ENCODE data around the gene ELMO1. TPM values are rescaled to one million over a fixed set of nuclear protein-coding genes. Genes with fewer than 3 reads are reported as not detected.
A peak's percentile ranks its signal among the peaks of the same experiment; 100 is the strongest.

Gene ELMO1
- total and polyA plus RNA-seq, 2 experiments from 2014 or later: 6.5 to 24.9 TPM

DNA sequence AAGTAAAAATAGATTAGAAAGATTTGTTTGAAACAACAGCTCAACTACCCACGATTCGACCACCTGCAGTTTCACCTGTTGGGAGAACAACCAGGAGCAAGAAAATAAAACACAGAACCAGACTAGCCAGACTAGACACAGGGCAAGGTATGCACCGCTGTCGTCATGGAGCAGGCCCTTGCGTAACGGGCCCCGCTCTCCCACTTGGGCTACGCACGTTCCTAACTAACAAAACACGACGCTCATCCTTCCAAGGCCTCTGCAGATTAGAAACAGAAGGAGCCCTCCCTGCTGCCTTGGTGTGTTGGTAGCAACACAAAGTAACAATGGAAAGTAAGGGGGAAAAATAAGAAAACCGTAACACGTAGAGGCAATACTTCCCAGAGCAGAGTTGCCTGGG, 45.1 kb upstream of the ELMO1 start:
- Mint-ChIP-seq H3K4me3 (no peak overlapping the region), H3K4me1 (peaks cover 16% of the 10 kb centered on the region)
- no peak overlapping the region for H3K4me2 ChIP-seq

DNA sequence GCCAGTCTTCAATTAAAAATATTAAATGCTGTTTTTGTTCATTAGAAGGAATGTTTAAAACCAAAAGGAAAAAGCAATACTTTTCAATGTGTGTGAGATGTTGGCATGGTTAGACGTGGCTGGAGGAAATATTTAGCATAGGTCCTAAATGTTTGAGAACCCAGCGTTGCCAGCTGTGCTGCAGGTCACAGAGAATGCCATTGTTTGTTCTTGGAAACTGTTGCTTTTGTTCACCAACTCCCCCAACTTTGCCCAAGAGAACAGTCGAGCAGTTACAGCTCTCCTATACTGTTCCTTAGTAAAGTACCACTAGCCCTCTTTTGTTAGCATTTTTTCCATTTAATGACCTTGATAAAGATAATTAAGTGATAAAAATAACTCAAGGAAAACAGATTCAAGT, 44.5 kb upstream of the ELMO1 start:
- H3K27ac Mint-ChIP-seq: no peak overlapping the region
- Histone ChIP-seq H3K4me2 (no peak overlapping the region), H3K9me2 (ENCODE audit: insufficient read depth) (peaks cover 3% of the 10 kb centered on the region; the same call in 1 of the 2 replicates), H3K27ac (ENCODE audit: low read depth) (no peak overlapping the region), H3K36me3 (ENCODE audit: insufficient read depth) (0 out of 2 replicates have a peak, but pooled peaks cover 3% of the 10 kb centered on the region), H3K4me3 (no peak overlapping the region), H3K79me2 (replicated peaks; ENCODE audit: insufficient read depth) (no peaks in the 10 kb centered on the region), H2AFZ (no peak overlapping the region), H3K4me1 (ENCODE audit: insufficient read depth) (no peaks in the 10 kb centered on the region; the same call in 1 of the 2 replicates), H3F3A (replicated peaks; ENCODE audit: low read depth) (no peaks in the 10 kb centered on the region), H3K27me3 (ENCODE audit: insufficient read depth) (no peaks in the 10 kb centered on the region), H4K20me1 (replicated peaks; ENCODE audit: insufficient read depth) (no peaks in the 10 kb centered on the region)
- ATAC-seq: no peak
- H3K4me3 Mint-ChIP-seq: no peak overlapping the region
- peaks cover 16% of the 10 kb centered on the region for H3K4me1 Mint-ChIP-seq
- DNase-seq (ENCODE audit: low spot score): no peak
- H3K9me3 Mint-ChIP-seq: peaks cover 11% of the 10 kb centered on the region
- H3K27me3 Mint-ChIP-seq (ENCODE audit: insufficient read depth, low read depth, poor library complexity): peaks cover 1% of the 10 kb centered on the region
- H3K36me3 Mint-ChIP-seq (ENCODE audit: low read depth): peaks cover 4% of the 10 kb centered on the region; the same call in 2 of the 3 replicates
- TF ChIP-seq, protein P1, sequence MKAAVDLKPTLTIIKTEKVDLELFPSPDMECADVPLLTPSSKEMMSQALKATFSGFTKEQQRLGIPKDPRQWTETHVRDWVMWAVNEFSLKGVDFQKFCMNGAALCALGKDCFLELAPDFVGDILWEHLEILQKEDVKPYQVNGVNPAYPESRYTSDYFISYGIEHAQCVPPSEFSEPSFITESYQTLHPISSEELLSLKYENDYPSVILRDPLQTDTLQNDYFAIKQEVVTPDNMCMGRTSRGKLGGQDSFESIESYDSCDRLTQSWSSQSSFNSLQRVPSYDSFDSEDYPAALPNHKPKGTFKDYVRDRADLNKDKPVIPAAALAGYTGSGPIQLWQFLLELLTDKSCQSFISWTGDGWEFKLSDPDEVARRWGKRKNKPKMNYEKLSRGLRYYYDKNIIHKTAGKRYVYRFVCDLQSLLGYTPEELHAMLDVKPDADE (IDR thresholded peaks at IDR 0.05): no peak
- TF ChIP-seq, protein P2, sequence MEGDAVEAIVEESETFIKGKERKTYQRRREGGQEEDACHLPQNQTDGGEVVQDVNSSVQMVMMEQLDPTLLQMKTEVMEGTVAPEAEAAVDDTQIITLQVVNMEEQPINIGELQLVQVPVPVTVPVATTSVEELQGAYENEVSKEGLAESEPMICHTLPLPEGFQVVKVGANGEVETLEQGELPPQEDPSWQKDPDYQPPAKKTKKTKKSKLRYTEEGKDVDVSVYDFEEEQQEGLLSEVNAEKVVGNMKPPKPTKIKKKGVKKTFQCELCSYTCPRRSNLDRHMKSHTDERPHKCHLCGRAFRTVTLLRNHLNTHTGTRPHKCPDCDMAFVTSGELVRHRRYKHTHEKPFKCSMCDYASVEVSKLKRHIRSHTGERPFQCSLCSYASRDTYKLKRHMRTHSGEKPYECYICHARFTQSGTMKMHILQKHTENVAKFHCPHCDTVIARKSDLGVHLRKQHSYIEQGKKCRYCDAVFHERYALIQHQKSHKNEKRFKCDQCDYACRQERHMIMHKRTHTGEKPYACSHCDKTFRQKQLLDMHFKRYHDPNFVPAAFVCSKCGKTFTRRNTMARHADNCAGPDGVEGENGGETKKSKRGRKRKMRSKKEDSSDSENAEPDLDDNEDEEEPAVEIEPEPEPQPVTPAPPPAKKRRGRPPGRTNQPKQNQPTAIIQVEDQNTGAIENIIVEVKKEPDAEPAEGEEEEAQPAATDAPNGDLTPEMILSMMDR (conservative IDR thresholded peaks at IDR 0.05; ENCODE audit: low read depth in 2 of 2): no peak
- TF ChIP-seq, protein P3, sequence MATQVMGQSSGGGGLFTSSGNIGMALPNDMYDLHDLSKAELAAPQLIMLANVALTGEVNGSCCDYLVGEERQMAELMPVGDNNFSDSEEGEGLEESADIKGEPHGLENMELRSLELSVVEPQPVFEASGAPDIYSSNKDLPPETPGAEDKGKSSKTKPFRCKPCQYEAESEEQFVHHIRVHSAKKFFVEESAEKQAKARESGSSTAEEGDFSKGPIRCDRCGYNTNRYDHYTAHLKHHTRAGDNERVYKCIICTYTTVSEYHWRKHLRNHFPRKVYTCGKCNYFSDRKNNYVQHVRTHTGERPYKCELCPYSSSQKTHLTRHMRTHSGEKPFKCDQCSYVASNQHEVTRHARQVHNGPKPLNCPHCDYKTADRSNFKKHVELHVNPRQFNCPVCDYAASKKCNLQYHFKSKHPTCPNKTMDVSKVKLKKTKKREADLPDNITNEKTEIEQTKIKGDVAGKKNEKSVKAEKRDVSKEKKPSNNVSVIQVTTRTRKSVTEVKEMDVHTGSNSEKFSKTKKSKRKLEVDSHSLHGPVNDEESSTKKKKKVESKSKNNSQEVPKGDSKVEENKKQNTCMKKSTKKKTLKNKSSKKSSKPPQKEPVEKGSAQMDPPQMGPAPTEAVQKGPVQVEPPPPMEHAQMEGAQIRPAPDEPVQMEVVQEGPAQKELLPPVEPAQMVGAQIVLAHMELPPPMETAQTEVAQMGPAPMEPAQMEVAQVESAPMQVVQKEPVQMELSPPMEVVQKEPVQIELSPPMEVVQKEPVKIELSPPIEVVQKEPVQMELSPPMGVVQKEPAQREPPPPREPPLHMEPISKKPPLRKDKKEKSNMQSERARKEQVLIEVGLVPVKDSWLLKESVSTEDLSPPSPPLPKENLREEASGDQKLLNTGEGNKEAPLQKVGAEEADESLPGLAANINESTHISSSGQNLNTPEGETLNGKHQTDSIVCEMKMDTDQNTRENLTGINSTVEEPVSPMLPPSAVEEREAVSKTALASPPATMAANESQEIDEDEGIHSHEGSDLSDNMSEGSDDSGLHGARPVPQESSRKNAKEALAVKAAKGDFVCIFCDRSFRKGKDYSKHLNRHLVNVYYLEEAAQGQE (IDR thresholded peaks at IDR 0.05; ENCODE audit: unreplicated experiment): no peak
- TF ChIP-seq STAT1 (IDR thresholded peaks at IDR 0.05; ENCODE audit: unreplicated experiment) (no peak), CREB1 (CRISPR knock-in tag; IDR thresholded peaks at IDR 0.05; ENCODE audit: low read depth) (no peak), ZNF331 (CRISPR knock-in tag; IDR thresholded peaks at IDR 0.05; ENCODE audit: low read depth) (no peak)
- TF ChIP-seq, protein P4, sequence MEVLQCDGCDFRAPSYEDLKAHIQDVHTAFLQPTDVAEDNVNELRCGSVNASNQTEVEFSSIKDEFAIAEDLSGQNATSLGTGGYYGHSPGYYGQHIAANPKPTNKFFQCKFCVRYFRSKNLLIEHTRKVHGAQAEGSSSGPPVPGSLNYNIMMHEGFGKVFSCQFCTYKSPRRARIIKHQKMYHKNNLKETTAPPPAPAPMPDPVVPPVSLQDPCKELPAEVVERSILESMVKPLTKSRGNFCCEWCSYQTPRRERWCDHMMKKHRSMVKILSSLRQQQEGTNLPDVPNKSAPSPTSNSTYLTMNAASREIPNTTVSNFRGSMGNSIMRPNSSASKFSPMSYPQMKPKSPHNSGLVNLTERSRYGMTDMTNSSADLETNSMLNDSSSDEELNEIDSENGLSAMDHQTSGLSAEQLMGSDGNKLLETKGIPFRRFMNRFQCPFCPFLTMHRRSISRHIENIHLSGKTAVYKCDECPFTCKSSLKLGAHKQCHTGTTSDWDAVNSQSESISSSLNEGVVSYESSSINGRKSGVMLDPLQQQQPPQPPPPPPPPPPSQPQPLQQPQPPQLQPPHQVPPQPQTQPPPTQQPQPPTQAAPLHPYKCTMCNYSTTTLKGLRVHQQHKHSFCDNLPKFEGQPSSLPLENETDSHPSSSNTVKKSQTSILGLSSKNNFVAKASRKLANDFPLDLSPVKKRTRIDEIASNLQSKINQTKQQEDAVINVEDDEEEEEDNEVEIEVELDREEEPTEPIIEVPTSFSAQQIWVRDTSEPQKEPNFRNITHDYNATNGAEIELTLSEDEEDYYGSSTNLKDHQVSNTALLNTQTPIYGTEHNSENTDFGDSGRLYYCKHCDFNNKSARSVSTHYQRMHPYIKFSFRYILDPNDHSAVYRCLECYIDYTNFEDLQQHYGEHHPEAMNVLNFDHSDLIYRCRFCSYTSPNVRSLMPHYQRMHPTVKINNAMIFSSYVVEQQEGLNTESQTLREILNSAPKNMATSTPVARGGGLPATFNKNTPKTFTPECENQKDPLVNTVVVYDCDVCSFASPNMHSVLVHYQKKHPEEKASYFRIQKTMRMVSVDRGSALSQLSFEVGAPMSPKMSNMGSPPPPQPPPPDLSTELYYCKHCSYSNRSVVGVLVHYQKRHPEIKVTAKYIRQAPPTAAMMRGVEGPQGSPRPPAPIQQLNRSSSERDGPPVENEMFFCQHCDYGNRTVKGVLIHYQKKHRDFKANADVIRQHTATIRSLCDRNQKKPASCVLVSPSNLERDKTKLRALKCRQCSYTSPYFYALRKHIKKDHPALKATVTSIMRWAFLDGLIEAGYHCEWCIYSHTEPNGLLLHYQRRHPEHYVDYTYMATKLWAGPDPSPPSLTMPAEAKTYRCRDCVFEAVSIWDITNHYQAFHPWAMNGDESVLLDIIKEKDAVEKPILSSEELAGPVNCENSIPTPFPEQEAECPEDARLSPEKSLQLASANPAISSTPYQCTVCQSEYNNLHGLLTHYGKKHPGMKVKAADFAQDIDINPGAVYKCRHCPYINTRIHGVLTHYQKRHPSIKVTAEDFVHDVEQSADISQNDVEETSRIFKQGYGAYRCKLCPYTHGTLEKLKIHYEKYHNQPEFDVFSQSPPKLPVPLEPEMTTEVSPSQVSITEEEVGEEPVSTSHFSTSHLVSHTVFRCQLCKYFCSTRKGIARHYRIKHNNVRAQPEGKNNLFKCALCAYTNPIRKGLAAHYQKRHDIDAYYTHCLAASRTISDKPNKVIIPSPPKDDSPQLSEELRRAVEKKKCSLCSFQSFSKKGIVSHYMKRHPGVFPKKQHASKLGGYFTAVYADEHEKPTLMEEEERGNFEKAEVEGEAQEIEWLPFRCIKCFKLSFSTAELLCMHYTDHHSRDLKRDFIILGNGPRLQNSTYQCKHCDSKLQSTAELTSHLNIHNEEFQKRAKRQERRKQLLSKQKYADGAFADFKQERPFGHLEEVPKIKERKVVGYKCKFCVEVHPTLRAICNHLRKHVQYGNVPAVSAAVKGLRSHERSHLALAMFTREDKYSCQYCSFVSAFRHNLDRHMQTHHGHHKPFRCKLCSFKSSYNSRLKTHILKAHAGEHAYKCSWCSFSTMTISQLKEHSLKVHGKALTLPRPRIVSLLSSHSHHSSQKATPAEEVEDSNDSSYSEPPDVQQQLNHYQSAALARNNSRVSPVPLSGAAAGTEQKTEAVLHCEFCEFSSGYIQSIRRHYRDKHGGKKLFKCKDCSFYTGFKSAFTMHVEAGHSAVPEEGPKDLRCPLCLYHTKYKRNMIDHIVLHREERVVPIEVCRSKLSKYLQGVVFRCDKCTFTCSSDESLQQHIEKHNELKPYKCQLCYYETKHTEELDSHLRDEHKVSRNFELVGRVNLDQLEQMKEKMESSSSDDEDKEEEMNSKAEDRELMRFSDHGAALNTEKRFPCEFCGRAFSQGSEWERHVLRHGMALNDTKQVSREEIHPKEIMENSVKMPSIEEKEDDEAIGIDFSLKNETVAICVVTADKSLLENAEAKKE (CRISPR knock-in tag; IDR thresholded peaks at IDR 0.05): no peak

More for the DNA sequence above, 45.1 kb upstream of the ELMO1 start:
- H3K4me1 ChIP-seq (ENCODE audit: insufficient read depth): no peaks in the 10 kb centered on the region; the same call in 1 of the 2 replicates
- H3K27ac ChIP-seq (ENCODE audit: low read depth): no peak overlapping the region
- Mint-ChIP-seq H3K9me3 (peaks cover 4% of the 10 kb centered on the region; the same call in 1 of the 3 replicates), H3K27ac (no peak overlapping the region), H3K27me3 (ENCODE audit: insufficient read depth, low read depth, poor library complexity) (peaks cover 1% of the 10 kb centered on the region), H3K36me3 (ENCODE audit: low read depth) (no peaks in the 10 kb centered on the region)
- no peaks in the 10 kb centered on the region for H3K27me3 ChIP-seq (ENCODE audit: insufficient read depth)
- no peak overlapping the region for H3K4me3 ChIP-seq
- H3K36me3 ChIP-seq (ENCODE audit: insufficient read depth): no peaks in the 10 kb centered on the region
- ATAC-seq (no peak), DNase-seq (ENCODE audit: low spot score) (peak; percentile 19)
- peak overlapping the region; percentile 73; the same call in 1 of the 2 replicates for H2AFZ ChIP-seq
- H3K79me2 ChIP-seq (replicated peaks; ENCODE audit: insufficient read depth): no peaks in the 10 kb centered on the region
- peaks cover 3% of the 10 kb centered on the region; the same call in 1 of the 2 replicates for H3K9me2 ChIP-seq (ENCODE audit: insufficient read depth)
- no peaks in the 10 kb centered on the region for H4K20me1 ChIP-seq (replicated peaks; ENCODE audit: insufficient read depth)
- no peak for TF ChIP-seq POLR2AphosphoS5 (IDR thresholded peaks at IDR 0.05; ENCODE audit: low read depth)
- TF ChIP-seq STAT1 (IDR thresholded peaks at IDR 0.05; ENCODE audit: unreplicated experiment): no peak
- no peak for TF ChIP-seq ZNF331 (CRISPR knock-in tag; IDR thresholded peaks at IDR 0.05; ENCODE audit: low read depth)
- no peak for TF ChIP-seq JUNB (IDR thresholded peaks at IDR 0.05; ENCODE audit: unreplicated experiment)
- TF ChIP-seq NANOG (IDR thresholded peaks at IDR 0.05; ENCODE audit: borderline replicate concordance): no peak
- no peaks in the 10 kb centered on the region for H3F3A ChIP-seq (replicated peaks; ENCODE audit: low read depth)

All from GM23338 (cell line).